Measurements from ENCODE around the gene GNA12.

GRCh38 chr7:2841907-2842306, 2.2 kb downstream of the GNA12 start:
- TF ChIP-seq, protein P1, sequence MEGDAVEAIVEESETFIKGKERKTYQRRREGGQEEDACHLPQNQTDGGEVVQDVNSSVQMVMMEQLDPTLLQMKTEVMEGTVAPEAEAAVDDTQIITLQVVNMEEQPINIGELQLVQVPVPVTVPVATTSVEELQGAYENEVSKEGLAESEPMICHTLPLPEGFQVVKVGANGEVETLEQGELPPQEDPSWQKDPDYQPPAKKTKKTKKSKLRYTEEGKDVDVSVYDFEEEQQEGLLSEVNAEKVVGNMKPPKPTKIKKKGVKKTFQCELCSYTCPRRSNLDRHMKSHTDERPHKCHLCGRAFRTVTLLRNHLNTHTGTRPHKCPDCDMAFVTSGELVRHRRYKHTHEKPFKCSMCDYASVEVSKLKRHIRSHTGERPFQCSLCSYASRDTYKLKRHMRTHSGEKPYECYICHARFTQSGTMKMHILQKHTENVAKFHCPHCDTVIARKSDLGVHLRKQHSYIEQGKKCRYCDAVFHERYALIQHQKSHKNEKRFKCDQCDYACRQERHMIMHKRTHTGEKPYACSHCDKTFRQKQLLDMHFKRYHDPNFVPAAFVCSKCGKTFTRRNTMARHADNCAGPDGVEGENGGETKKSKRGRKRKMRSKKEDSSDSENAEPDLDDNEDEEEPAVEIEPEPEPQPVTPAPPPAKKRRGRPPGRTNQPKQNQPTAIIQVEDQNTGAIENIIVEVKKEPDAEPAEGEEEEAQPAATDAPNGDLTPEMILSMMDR (IDR thresholded peaks at IDR 0.05 in 8 of 11, conservative IDR thresholded peaks at IDR 0.05 in 3 of 11): no peak
- TF ChIP-seq POLR2AphosphoS5 (IDR thresholded peaks at IDR 0.05) (no peak), POLR2A (IDR thresholded peaks at IDR 0.05) (no peak)

All from spleen (tissue), 7 donors.